HG03378 (cell line): ENCODE data around the gene SPTBN2.
"Not testable (repeated sequence)": the region's sequence is repeated elsewhere in the genome, so short reads cannot be mapped to it uniquely, and the experiment has no call there.

Source experiments
- ATAC-seq: cut with Tn5 transposase; IDR thresholded peaks from one replicate; pipeline ENCODE4 v1.9.1; 2021; ENCODE audit warnings: mild to moderate bottlenecking, moderate library complexity; ENCODE audit not compliant: unreplicated experiment

Gene SPTBN2

GRCh38 chr11:66725114-66725513, 3.9 kb downstream of the SPTBN2 start:
- ATAC-seq, result no peak

GRCh38 chr11:66724167-66724566, 4.8 kb downstream of the SPTBN2 start:
- ATAC-seq, result not testable (repeated sequence)

DNA sequence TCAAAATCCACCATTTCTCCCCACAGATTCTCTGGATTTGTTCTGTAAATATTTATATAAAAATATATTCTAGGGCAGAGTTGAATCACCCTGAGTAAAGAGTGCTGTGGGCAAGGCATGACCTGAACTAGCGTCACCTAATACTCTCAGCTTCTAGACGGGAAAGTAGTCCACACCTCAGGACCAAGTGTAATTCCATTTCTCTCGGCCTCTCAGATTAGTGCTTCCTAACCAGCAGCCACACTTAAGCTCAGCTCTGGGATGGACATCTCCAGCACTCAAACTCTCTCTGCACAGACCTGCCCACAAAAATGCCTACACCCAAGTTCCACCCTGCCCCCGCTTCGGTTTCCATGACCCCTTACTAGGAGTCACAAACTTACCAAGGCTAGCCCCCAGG, 5.3 kb downstream of the SPTBN2 start:
- no peak for ATAC-seq

DNA sequence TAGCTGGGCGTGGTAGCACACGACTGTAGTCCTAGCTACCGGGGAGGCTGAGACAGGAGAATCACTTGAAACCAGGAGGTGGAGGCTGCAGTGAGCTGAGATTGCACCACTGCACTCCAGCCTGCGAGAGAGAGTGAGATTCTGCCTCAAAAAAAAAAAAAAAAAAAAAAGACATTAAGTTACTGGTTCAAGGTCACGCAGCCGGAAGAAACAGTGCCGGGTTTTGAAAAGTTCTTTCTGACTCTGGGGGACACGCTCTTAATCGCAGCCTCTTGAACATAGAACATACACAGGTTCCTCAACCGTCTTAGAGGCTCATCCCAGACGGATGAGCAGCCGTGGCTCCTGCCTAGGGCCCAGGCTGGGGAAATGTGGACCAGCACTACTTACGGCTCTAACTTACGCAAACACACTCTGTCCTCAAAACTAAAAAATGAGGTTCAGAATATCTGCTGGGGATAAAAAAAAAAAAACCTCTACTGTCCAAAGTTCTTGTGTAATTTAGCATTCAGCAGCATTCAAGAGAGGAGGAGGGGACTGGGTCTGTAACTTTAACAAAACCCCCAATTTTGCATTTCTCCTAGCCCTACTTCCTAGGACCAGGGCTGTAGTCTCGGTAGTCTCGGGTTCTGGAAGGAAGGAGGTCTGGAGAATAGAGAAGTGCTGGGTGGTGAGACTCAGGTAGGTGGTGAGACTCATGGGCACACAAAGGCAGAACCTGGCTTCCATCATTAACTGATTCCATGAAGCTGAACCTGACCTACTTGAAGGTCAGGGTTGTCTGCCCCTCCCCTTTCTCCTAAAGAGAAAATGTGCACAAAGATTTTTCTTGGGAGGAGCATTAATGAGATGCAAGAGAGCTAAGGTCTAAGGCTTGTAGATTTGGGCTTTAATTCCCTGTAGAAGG, 6.0 kb downstream of the SPTBN2 start:
- ATAC-seq, result no peak

DNA sequence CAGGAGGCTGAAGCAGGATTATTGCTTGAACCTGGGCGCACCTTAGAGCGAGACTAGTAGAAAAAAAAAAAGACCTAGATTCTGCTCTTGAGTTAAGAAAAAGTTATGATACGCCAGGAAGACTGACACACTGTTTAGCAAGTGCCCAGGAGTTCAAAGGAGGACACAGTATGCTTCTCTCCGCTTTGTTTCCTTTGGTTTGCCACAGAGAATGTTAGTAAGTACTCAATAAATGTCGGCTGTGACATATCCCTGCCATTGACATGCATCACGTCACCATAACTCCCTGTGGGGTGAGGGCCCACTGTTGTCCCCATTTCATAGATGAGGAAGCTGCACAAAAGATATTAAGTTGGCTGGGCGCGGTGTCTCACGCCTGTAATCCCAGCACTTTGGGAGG, 7.1 kb downstream of the SPTBN2 start:
- ATAC-seq, result no peak

GRCh38 chr11:66720899-66721470, 8.0 kb downstream of the SPTBN2 start:
- ATAC-seq, result no peak

DNA sequence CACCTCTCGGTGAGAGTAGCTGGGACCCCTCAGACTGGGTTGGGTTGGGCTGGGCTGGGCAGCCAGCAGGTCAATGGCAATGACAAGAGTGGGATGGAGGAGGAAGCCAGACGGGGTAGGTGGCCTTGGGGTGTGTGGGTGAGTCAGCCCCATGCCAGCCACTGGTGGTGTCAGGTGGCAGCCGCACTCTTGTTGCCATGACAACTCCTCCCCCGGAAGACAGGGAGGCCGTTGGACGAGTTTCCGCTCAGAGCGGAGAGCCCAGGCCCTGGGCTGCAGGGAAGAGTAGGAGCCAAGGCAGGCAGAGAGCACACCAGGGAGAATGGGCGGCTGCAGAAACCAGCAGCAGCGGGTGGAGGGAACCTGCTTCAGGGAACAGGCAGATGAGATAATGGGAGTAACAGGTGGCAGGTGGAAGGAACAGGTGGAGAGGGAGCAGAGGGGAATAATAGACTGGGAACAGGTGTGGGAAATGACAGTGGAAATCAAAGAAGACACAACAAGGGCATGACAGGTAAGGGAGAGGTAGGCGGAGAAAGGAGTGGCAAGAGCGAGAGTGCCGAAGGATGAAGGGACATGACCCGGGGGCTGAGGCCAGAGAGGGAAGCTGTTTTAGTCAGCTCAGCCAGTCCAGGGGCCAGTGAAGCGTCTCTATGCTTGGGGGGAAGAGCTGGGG, 8.7 kb downstream of the SPTBN2 start:
- no peak for ATAC-seq

GRCh38 chr11:66719111-66719872, 9.7 kb downstream of the SPTBN2 start:
- ATAC-seq, result no peak

DNA sequence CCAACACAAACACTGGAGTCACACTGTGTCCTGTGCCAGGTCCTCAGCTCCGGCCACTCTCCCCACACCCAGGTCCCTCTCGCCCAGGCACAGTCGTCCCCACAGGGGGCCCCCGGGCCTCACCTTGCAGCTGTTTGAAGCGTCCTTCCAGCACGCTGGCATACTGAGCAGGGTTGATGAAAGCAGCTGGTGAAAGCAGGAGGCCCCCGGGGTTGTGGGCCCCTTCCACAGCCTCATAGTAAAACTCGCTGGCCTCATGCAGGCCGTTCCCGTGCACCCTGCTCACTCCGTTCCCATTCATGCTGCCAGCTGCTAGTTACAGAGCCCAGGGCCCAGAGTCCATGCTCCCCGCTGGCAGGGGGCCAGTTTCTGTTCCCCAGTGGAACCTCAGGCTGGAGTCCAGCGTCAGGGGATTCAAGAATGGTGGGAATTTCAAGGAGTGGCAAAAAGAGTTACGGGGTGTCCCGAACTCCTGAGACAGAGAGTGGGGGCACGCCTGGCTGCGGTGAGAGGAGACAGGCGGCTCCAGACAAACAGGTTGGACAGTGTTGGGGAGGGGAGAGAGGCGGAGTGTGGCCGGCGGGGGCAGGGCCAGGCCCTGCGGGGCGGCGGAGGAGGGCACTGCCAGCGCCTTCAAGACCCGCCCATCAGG, 10.6 kb downstream of the SPTBN2 start:
- no peak for ATAC-seq

GRCh38 chr11:66717925-66718319, 11.1 kb downstream of the SPTBN2 start:
- ATAC-seq, result no peak

DNA sequence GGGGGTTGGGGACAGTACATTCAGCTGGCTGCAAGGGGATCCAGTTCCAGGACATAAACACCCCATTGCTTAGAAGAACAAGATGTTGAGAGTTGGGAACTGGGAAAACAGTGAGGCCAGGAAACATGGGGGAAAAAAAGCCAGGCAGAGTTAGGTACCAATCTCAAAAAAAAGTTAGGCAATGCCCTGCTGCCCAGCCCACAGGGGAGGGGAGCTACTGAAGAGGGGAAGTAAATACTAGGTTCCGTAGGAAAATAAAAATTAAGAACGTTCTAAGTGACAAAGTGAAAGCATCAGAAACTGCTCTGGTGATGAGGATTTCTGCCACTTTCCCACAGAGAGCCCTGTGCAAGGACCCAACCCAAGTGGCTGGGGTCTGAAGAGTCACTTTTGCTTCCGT, 12.0 kb downstream of the SPTBN2 start:
- no peak for ATAC-seq

- no peak for ATAC-seq
Observed at GRCh38 chr11:66715346-66716085, 13.5 kb downstream of the SPTBN2 start.

- ATAC-seq, result no peak
Observed at GRCh38 chr11:66713746-66714480, 15.1 kb downstream of the SPTBN2 start.

DNA sequence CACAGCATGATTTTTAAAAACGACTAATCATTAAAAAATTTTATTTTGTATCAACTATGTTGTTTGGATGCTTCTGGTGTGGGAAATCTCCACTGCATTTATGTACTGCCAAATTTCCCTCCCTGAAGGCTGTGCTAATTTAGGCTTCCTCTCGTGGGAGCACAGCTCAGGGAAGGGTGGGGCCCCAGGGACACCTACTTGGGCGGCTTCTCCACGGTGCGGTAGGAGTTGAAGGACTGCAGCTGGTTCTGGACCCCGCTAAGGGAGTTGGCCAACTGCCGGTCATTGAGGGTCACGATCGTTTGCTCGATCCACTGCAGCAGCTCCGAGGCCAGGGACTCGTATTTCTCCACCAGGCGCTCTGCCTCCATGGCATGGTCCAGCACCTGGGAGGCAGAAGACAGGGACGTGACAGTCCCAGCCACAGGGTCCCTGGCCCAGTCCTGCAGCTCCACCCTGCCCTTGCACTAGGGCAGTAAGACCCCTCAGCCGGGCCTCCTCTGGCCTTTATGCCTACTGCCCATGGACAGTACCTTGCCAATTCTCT, 18.6 kb downstream of the SPTBN2 start:
- no peak for ATAC-seq

DNA sequence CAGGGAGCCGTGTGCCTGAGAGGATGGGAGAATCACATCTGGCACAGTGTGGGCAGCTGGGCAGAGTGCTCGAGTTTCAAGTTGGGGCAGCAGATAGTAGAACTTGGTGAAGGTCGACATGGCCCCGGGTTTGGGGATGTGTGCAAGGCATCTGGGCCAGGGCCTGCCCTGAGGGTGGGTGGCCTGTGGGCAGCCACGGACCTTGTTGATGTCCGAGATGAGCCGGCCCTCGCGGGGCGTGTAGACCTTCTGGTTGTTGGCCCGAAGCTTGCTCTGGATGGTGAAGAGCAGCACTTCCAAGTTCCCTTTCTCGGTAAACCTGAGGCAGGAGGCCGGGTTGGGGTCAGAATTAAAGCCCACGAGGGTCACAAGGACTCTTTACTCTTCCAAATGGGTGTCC, 20.3 kb downstream of the SPTBN2 start:
- ATAC-seq, result no peak

- ATAC-seq, result no peak
Observed at GRCh38 chr11:66708094-66708493, 20.9 kb downstream of the SPTBN2 start.

DNA sequence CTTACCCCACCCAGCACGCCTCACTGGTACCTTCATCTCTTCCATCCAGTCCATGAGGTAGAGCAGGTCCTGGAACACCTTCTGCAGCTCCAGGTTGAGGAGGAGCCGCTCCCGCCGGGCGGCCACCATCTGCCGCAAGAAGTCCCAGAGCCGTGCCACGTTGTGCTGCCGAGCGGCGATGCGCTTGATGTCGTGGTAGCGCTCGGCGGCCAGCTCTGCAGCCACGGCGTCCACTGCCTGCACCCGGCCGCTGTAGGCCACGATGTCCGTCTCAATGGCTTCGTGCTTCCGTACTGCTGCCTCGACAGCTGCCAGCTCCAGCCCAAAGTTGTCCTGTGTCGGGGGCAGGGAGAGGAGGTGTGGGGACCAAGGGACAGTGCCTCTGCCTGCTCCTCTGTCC, 21.5 kb downstream of the SPTBN2 start:
- no peak for ATAC-seq

DNA sequence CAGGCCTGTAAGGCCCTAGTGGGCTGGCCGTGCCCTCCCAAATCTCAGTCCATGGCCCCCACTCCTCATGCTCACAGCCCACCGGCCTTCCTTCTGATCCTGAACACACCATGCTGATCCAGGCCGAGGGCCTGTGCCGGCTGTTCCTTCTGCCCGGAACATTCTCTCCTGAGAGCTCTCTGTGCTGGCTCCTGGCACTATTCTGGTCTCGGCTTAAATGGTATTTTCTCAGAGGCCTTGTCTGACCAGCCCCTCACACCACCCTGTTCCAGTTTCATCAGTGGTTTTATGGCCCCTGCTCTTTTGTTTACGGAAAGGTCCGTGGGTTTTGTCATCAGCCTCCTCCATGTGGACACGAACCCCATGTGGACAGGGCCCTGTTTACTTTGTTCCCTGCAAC, 22.0 kb downstream of the SPTBN2 start:
- ATAC-seq, result no peak
